HepG2 (cell line): ENCODE measurements around the gene EVA1A. TPM values are rescaled to one million over a fixed set of nuclear protein-coding genes. Genes with fewer than 3 reads are reported as not detected.

ENCODE experiments used
- ATF2 ChIP-seq: sonication (generic); formaldehyde crosslinking; IDR thresholded peaks from 2 replicates; pipeline ENCODE4 v1.4.0; 2020; ENCODE audit warnings: missing genetic modification reagents
- CHCHD3 ChIP-seq: sonication (generic); formaldehyde crosslinking; IDR thresholded peaks from 2 replicates; pipeline ENCODE4 v1.8.0; 2022; ENCODE audit warnings: mild to moderate bottlenecking, missing genetic modification reagents, moderate library complexity
- HES4 ChIP-seq: sonication (generic); formaldehyde crosslinking; IDR thresholded peaks from 2 replicates; pipeline ENCODE4 v1.9.0; 2021; ENCODE audit warnings: mild to moderate bottlenecking, missing genetic modification reagents, borderline replicate concordance
- HOXD1 ChIP-seq: sonication (generic); formaldehyde crosslinking; IDR thresholded peaks from 2 replicates; pipeline ENCODE4 v1.5.0; 2020; ENCODE audit warnings: missing genetic modification reagents
- IKZF1 ChIP-seq: fragments of 450-650 bp; IDR thresholded peaks from 2 replicates; pipeline ENCODE4 v1.7.1; 2016
- KDM3A ChIP-seq: IDR thresholded peaks from 2 replicates; pipeline ENCODE4 v1.6.1; 2018; ENCODE audit warnings: low read depth, missing compliant biosample characterization
- KIAA2018 ChIP-seq: sonication (generic); formaldehyde crosslinking; IDR thresholded peaks from 2 replicates; pipeline ENCODE4 v1.5.0; 2020; ENCODE audit warnings: mild to moderate bottlenecking, missing genetic modification reagents, borderline replicate concordance
- MED1 ChIP-seq: sonication (generic); formaldehyde crosslinking; IDR thresholded peaks from 2 replicates; pipeline ENCODE4 v1.4.0; 2020; ENCODE audit warnings: missing genetic modification reagents
- PLSCR1 ChIP-seq: sonication (generic); formaldehyde crosslinking; IDR thresholded peaks from 2 replicates; pipeline ENCODE4 v1.5.0; 2020; ENCODE audit warnings: missing genetic modification reagents, mild to moderate bottlenecking, borderline replicate concordance
- SIN3A ChIP-seq: IDR thresholded peaks from 2 replicates; pipeline ENCODE4 v1.6.1; 2011; ENCODE audit warnings: low read depth, mild to moderate bottlenecking, control low read depth, low read length, borderline replicate concordance
- SMYD3 ChIP-seq: sonication (generic); formaldehyde crosslinking; IDR thresholded peaks from 2 replicates; pipeline ENCODE4 v1.8.1; 2023; ENCODE audit warnings: mild to moderate bottlenecking, missing genetic modification reagents
- SPEN ChIP-seq: sonication (generic); formaldehyde crosslinking; IDR thresholded peaks from 2 replicates; pipeline ENCODE4 v1.5.1; 2020; ENCODE audit warnings: low read depth, mild to moderate bottlenecking, missing genetic modification reagents
- TARDBP ChIP-seq: sonication (generic); formaldehyde crosslinking; IDR thresholded peaks from 2 replicates; pipeline ENCODE4 v1.8.0; 2022; ENCODE audit warnings: mild to moderate bottlenecking, missing genetic modification reagents
- ZFAT ChIP-seq: sonication (generic); formaldehyde crosslinking; conservative IDR thresholded peaks from 2 replicates; pipeline ENCODE4 v1.8.1; 2023; ENCODE audit warnings: missing genetic modification reagents, inconsistent platforms
- ZKSCAN5 ChIP-seq: sonication (generic); formaldehyde crosslinking; IDR thresholded peaks from 2 replicates; pipeline ENCODE4 v1.5.1; 2020; ENCODE audit warnings: mild to moderate bottlenecking, missing genetic modification reagents
- ZNF616 ChIP-seq: sonication (generic); formaldehyde crosslinking; IDR thresholded peaks from 2 replicates; pipeline ENCODE4 v1.5.0; 2020; ENCODE audit warnings: low read depth, mild to moderate bottlenecking, missing genetic modification reagents
- ZNF619 ChIP-seq: sonication (generic); formaldehyde crosslinking; IDR thresholded peaks from 2 replicates; pipeline ENCODE4 v1.4.0; 2020; ENCODE audit warnings: mild to moderate bottlenecking, missing genetic modification reagents
- ZNF768 ChIP-seq: sonication (generic); formaldehyde crosslinking; IDR thresholded peaks from 2 replicates; pipeline ENCODE4 v1.4.0; 2020; ENCODE audit warnings: missing genetic modification reagents
- ZNF841 ChIP-seq: sonication (generic); formaldehyde crosslinking; IDR thresholded peaks from 2 replicates; pipeline ENCODE4 v1.8.1; 2023; ENCODE audit warnings: missing genetic modification reagents, borderline replicate concordance
- polyA plus RNA-seq, 8 experiments: library from polyadenylated mRNA; depleted of rRNA in 3 of 8; stranded (reverse) in 7 of 8; unstranded in 1 of 8; fragments of >200 nt; fragmentation: Illumina TruSeq in 4 of 8; extraction: Trizol in 4 of 8; gene quantifications; 2 replicates each; pipeline versions ENCODE4 v1.2.1 to v1.2.3, GENCODE V29; 2011 to 2016; ENCODE audit warnings: low read depth in 4 of 8, missing spikeins in 1 of 8, mixed read lengths in 1 of 8; ENCODE audit not compliant: insufficient read depth in 1 of 8
- total RNA-seq, 5 experiments: library from RNA; depleted of rRNA; stranded (reverse); fragments of >200 nt; fragmentation: Illumina TruSeq; extraction: Trizol; gene quantifications; 2 replicates each; pipeline ENCODE4 v1.2.3, GENCODE V29; 2016; ENCODE audit warnings: low read depth in 1 of 5
- TF ChIP-seq, protein P1 (sequence below): sonication (generic); formaldehyde crosslinking; conservative IDR thresholded peaks from 2 replicates; pipeline ENCODE4 v1.4.0; 2020; ENCODE audit warnings: missing genetic modification reagents

Gene EVA1A
- total and polyA plus RNA-seq, 2 of the 13 experiments (the other 11 are each of a cell fraction or from before 2014, with no cell fraction given) = 57.5 to 57.8 TPM

DNA sequence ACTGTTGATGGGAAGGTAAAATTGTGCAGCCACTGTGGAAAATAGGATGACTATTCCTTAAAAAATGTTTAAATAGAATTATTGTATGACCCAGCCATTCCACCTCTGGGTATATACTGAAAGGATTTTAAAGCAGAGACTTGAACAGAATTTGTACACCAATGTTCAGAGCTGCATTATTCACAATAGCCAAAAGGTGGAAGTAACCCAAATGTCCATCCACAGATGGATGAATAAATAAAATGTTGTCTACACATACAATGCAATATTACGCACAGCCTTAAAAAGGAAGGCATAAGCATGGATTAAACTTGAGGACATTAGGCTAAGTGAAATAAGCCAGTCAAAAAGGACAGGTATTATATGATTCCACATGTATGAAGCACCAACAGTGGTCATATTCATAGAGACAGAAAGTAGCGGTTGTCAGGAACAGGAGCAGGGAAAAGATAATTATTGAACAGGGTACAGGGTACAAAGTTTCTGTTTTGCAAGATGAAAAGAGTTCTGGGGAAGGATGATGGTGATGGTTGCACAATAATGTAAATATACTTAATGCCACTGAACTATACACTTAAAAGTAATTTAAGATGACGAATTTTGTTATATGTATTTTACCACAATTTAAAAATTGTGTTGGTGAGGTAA is 39.4 kb downstream of the EVA1A start (continued):
- TF ChIP-seq PLSCR1 (CRISPR knock-in tag) (no peak), ZNF616 (CRISPR knock-in tag) (no peak), ATF2 (CRISPR knock-in tag) (peak; percentile 92), KIAA2018 (CRISPR knock-in tag) (no peak), ZKSCAN5 (CRISPR knock-in tag) (no peak), ZNF768 (CRISPR knock-in tag) (no peak), IKZF1 (no peak), SIN3A (no peak), TARDBP (CRISPR knock-in tag) (peak; percentile 85; the same call in 1 of the 2 replicates), ZFAT (CRISPR knock-in tag) (no peak), HES4 (CRISPR knock-in tag) (no peak), KDM3A (no peak), CHCHD3 (no peak), ZNF841 (CRISPR knock-in tag) (no peak), MED1 (CRISPR knock-in tag) (peak; percentile 100), SPEN (CRISPR knock-in tag) (no peak), SMYD3 (CRISPR knock-in tag) (no peak), ZNF619 (CRISPR knock-in tag) (no peak), HOXD1 (CRISPR knock-in tag) (peak; percentile 91)
- TF ChIP-seq, protein P1, sequence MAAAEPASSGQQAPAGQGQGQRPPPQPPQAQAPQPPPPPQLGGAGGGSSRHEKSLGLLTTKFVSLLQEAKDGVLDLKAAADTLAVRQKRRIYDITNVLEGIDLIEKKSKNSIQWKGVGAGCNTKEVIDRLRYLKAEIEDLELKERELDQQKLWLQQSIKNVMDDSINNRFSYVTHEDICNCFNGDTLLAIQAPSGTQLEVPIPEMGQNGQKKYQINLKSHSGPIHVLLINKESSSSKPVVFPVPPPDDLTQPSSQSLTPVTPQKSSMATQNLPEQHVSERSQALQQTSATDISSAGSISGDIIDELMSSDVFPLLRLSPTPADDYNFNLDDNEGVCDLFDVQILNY (CRISPR knock-in tag) = no peak
